Measurements from ENCODE around the gene VIL1. TPM values are rescaled to one million over a fixed set of nuclear protein-coding genes. Genes with fewer than 3 reads are reported as not detected.

VIL1 gene
- total RNA-seq, 1 experiment from 2014 or later = 0.18 TPM

GRCh38 chr2:218477247-218477646 is 58.3 kb downstream of the VIL1 start:
- in situ Hi-C loops (cut with HindIII; ENCODE audit: low pct_unique_long_range_greater_than_20kb, low sequenced_read_pairs) = no loop called here
- intact Hi-C loops (cut with micrococcal nuclease; ENCODE audit: unreplicated experiment) = no loop called here

GRCh38 chr2:218478544-218478943 is 59.6 kb downstream of the VIL1 start:
- BruUV-seq (replicated peaks) = no TSS peak
- CTCF ChIA-PET = no interaction called here
- Histone ChIP-seq H3K4me1 (ENCODE audit: control insufficient read depth, insufficient read depth, low read length) (no peaks in the 10 kb centered on the region), H3K27me3 (ENCODE audit: control insufficient read depth, insufficient read depth, low read length) (no peaks in the 10 kb centered on the region), H3K4me3 (ENCODE audit: low read depth in 2 of 2, low read length in 2 of 2) (no peak overlapping the region), H3K9me3 (ENCODE audit: control insufficient read depth, insufficient read depth, low read depth, low read length) (no peaks in the 10 kb centered on the region), H3K27ac (ENCODE audit: low read length) (no peak overlapping the region), H3K36me3 (ENCODE audit: control insufficient read depth, insufficient read depth, low read length) (peaks cover 20% of the 10 kb centered on the region; the same call in 1 of the 2 replicates)
- TF ChIP-seq CTCF (IDR thresholded peaks at IDR 0.05) (no peak), REST (IDR thresholded peaks at IDR 0.05; ENCODE audit: insufficient read depth in 1 of 2, low read depth in 2 of 2, low read length in 1 of 2) (no peak), POLR2AphosphoS5 (IDR thresholded peaks at IDR 0.05; ENCODE audit: low read depth, low read length) (no peak), TCF7L2 (IDR thresholded peaks at IDR 0.05; ENCODE audit: low read depth, low read length) (no peak), SIN3A (IDR thresholded peaks at IDR 0.05; ENCODE audit: borderline replicate concordance, insufficient read depth, low read depth, low read length) (no peak)
- ATAC-seq (no peak), DNase-seq (ENCODE audit: low read depth, low spot score) (no peak)
- POLR2A ChIA-PET = no interaction called here
- intact Hi-C loops (cut with micrococcal nuclease; ENCODE audit: unreplicated experiment) (no loop called here), in situ Hi-C loops (cut with HindIII; ENCODE audit: low pct_unique_long_range_greater_than_20kb, low sequenced_read_pairs) (no loop called here)

More at GRCh38 chr2:218477247-218477646, 58.3 kb downstream of the VIL1 start:
- H3K4me3 ChIP-seq (ENCODE audit: low read depth in 2 of 2, low read length in 2 of 2) = no peak overlapping the region
- no peaks in the 10 kb centered on the region for H3K27me3 ChIP-seq (ENCODE audit: control insufficient read depth, insufficient read depth, low read length)
- DNase-seq (ENCODE audit: low read depth, low spot score) (no peak), ATAC-seq (no peak)
- no peaks in the 10 kb centered on the region for H3K9me3 ChIP-seq (ENCODE audit: control insufficient read depth, insufficient read depth, low read depth, low read length)
- H3K36me3 ChIP-seq (ENCODE audit: control insufficient read depth, insufficient read depth, low read length) = peaks cover 18% of the 10 kb centered on the region; the same call in 1 of the 2 replicates
- no peaks in the 10 kb centered on the region for H3K4me1 ChIP-seq (ENCODE audit: control insufficient read depth, insufficient read depth, low read length)
- BruUV-seq (replicated peaks) = no TSS peak
- TF ChIP-seq CTCF (IDR thresholded peaks at IDR 0.05) = no peak
- no peak for TF ChIP-seq TCF7L2 (IDR thresholded peaks at IDR 0.05; ENCODE audit: low read depth, low read length)
- no peak for TF ChIP-seq POLR2AphosphoS5 (IDR thresholded peaks at IDR 0.05; ENCODE audit: low read depth, low read length)
- no peak for TF ChIP-seq SIN3A (IDR thresholded peaks at IDR 0.05; ENCODE audit: borderline replicate concordance, insufficient read depth, low read depth, low read length)
- no peak for TF ChIP-seq REST (IDR thresholded peaks at IDR 0.05; ENCODE audit: insufficient read depth in 1 of 2, low read depth in 2 of 2, low read length in 1 of 2)
- ChIA-PET CTCF (no interaction called here), POLR2A (no interaction called here)
- no peak overlapping the region for H3K27ac ChIP-seq (ENCODE audit: low read length)
